GM21786 (cell line): ENCODE data around the gene CEP162.
A peak's percentile ranks its signal among the peaks of the same experiment; 100 is the strongest.
"Not testable (repeated sequence)": the region's sequence is repeated elsewhere in the genome, so short reads cannot be mapped to it uniquely, and the experiment has no call there.

Experiments used
- ATAC-seq: cut with Tn5 transposase; IDR thresholded peaks from one replicate; pipeline ENCODE4 v1.9.1; 2021; ENCODE audit not compliant: unreplicated experiment

Gene CEP162

DNA sequence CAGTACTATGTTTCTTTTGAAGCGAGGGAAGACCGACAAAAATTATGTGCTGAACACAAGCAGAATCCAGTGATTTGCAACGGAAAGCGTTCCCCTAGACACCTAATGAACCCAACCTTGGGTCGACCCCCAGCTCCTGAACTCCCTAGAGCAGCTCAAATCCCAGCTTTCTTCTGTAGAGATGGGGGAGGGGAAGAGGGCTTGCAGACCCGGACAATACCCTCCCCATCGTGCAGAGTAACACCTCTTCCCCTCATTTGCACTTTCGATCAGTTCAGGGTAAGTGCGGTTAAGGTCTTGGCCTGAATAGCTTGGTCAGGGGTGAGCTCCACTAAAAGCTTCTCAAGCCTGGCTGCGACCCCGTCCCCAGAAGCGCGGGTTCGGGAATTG, 404 bp downstream of the CEP162 start:
- peak; percentile 2 for ATAC-seq

DNA sequence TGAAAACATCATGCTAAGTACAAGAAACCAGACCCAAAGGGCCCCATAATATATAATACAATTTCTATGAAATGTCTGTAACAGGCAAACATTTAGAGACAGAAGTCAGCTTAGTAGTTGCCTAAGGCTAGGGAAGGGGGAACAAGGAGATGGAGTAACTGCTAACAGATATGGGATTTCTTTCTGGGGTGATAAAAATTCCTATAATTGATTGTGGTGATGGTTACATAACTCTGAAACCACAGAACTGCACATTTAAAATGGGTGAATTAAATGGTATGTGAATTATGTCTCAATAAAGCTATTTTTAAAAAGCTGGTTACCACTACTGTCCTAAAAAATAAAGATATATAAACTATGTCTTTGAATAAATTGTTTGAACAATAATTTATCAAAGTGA, 3.2 kb downstream of the CEP162 start:
- ATAC-seq, result no peak

DNA sequence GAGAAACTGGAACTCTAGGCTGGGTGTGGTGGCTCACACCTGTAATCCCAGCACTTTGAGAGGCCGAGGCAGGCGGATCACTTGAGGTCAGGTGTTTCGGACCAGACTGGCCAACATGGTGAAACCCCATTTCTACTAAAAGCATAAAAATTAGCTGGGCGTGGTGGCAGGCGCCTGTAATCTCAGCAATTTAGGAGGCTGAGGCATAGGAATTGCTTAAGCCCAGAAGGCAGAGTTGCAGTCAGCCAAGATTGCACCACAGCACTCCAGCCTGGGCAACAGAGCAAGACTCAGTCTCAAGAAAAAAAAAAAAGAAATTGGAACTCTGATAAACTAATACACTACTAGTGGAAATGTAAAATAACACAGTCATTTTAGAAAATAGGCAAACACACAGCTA, 3.8 kb downstream of the CEP162 start:
- not testable (repeated sequence) for ATAC-seq

DNA sequence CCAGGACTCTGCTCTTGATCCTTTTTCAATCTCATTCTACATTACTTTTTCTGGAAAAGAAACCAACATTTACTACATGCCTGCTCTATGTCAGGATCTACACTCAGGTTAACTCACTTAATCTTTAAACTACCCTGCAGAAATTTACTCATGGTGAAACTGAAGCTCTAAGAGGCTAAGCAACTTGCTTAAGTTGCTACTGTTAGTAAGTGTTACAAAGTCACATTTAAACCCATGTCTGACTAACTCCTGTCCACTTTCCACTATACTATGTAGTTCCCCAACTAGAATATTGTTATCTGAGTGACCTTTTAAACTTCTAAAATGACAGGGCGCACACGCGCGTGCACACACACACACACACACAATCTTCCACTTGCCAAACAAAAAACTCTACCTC, 5.0 kb downstream of the CEP162 start:
- ATAC-seq, result peak; percentile 34

DNA sequence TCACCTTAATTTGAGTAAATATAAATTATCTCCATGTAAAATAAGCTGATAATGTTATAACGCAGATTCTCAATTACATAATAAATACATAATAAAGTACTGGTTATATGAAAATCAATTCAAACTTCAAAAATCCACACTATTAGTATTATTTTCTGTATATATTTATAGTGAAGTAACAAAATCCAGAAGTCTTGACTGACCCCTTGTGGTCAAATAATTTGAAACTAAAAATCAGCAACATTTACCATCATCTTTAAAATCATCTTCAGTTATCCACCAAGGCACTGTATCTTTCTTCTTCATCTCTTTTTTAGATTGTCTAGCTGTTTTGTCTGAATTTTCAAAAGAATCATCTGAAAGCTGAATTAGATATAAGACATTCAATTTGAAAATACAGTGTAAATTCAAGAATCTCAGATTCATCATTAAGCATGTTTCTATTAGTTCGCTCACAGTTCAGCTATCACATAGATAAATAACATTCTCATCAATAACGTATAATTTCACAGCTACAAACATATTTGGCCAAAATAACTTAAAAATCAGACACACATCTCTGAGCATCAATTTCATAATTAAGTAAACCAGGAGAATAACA, 6.5 kb downstream of the CEP162 start:
- ATAC-seq, result no peak

DNA sequence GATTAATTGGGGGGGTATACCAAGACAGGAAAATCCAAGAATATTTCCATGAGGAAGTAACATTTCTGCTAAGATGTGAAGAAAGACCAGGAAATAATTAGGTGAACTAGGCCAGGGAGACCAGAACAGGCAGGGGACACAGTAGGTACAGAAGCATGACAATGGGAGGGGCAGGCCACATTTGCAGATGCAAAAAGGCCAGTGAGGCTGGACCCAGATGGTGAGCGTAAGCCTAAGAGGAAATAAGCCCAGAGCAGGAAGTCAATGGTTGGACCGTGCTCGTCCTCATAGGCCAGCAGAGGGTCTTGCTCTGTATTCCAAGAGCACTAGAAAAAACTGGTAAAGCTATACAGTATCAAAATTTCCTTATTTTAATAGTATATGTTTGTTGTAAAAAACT, 9.4 kb downstream of the CEP162 start:
- no peak for ATAC-seq

DNA sequence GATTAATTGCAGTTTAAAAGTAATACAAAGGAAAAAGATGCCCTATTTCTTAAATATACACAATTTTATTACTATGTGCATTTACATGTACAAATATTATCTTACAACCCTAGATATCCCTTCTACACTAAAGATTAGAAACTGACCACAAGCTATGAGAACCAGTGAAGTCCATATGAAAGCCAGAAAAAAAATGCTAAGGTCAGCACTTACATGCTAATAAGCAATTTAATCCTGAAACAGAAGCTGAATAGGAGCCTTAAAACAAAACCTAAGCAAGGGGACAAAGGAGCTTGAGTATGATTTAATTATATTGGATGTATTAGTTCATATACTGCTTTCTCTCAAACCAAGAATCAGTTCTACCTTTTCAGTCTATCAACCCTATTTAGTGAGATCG, 14.2 kb downstream of the CEP162 start:
- ATAC-seq, result no peak

DNA sequence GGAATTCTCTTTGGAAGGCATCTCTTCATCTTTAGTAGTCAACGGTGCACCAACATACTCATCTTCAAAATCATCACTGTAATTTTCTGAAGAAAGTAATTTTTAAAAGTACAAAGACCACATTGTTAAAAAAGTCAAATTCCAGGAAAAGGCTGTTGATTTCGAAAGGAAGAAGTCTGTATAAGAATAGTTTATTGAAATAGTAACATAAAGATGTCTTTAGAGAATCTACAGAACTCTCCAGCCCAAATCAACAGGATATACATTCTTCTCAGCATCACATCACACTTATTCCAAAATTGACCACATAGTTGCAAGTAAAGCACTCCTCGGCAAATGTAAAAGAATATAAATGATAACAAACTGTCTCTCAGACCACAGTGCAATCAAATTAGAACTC, 23.4 kb downstream of the CEP162 start:
- no peak for ATAC-seq

DNA sequence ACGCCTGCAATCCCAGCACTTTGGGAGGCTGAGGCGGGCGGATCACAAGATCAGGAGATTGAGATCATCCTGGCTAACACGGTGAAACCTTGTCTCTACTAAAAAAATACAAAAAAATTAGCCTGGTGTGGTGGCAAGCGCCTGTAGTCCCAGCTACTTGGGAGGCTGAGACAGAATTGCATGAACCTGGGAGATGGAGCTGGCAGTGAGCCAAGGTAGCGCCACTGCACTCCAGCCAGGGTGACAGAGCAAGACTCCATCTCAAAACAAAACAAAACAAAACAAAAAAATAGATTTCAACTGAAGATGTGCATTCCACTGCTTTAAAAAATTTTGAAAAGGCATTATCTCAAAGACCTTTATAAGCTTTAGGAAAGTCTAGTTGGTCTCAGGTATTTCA, 27.5 kb downstream of the CEP162 start:
- ATAC-seq, result not testable (repeated sequence)

DNA sequence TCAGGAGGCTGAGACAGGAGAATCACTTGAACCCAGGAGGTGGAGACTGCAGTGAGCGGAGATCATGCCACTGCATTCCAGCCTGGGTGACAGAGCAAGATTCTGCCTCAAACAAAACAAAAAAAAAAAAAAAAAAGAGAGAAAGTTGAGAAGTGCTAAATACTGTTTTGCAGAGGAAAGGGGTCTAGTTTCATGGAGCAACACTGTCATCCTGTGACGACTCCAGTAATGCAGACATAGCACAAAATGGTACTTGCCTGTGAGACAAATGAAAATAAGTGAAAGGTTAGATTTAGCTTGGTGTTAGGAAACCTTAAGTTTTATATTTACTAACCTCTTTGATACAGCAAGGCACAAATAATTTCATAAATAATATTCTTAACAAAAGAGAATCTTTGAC, 29.7 kb downstream of the CEP162 start:
- ATAC-seq, result no peak

DNA sequence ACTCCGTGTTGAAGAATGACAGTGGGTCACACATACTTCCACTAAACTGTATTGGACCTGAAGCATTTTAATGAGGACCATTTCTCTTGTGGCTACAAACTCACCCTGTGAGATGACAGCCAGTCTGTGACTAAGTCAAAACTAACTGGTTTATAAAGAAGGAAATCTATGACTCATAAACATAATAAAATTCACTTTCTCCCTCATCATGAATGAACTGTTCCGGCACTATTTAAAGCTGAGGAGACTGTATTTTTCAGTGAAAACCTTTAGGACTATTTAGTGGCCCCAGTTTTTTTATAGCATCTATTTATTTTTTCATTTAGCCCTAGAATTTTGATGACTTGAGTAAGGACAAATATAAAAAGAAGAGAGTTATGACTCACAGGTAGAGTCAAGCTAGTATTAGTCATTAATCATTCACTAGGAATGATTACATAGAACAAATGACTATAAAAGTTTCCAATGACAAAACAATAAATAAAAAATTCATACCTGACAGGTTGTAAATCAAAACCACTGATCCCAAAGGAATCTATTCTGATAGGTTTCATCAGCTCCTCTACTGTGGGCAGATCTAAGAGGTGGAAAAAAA, 34.2 kb downstream of the CEP162 start:
- ATAC-seq, result no peak

DNA sequence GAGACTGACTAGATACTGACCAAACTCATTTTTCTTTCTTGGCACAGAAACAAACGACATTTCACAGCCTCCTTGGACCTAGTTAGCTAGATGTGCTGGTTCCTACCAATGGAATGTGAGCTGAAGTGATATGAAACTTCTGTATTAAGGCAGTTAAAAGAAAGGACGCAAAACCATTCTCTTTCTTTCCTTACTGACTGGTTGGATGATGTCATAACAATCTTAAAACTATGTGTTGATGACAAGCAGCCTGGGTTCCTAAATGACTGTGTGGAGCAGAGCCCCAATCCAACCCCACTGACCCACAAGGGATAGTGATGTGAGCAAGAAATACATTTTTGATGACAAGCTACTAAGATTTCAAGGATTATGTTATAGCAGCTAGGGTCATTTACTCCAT, 35.6 kb downstream of the CEP162 start:
- no peak for ATAC-seq

DNA sequence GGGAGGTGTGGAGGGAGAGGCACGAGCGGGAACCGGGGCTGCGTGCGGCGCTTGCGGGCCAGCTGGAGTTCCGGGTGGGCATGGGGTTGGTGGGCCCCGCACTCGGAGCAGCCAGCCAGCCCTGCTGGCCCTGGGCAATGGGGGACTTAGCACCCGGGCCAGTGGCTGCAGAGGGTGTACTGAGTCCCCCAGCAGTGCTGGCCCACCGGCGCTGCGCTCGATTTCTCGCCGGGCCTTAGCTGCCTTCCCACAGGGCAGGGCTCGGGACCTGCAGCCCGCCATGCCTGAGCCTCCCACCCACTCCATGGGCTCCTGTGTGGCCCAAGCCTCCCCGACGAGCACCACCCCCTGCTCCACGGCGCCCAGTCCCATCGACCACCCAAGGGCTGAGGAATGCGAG, 38.1 kb downstream of the CEP162 start:
- not testable (repeated sequence) for ATAC-seq

DNA sequence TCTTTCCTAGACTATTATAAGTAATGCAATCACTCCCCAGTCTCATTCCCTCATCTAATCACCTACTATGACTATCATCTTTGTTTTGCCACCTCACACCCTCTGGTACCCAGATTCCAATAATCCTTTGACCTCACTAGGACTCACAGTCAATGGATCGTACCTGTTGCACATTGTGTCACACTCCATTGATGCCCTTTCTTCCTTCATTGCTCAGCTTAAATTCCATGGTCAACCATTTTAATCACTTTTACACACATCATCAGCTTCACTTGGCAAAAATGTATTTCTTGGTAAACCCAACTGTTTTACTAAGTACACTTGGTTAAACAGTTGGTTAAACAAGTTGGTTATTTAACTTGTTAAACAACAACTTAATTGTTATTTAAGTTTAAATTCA, 44.0 kb downstream of the CEP162 start:
- no peak for ATAC-seq

DNA sequence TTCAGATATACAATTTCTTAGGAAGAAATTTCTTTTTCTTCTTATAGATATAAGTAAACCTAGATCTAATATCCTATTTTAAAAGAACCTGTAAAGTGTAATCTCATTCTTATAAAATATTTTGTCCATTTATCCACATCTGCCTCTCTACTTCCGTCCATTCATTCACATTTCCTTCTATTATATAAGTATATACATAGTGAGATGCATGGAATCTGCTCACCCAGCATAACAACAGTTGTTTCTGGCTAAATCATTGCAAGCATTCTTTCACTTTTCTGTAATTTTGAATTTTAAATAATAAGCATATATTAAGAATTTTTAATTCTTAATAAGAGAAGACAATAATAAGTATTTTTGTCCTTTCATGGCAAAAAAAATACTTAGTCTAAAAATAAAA, 45.4 kb downstream of the CEP162 start:
- no peak for ATAC-seq

DNA sequence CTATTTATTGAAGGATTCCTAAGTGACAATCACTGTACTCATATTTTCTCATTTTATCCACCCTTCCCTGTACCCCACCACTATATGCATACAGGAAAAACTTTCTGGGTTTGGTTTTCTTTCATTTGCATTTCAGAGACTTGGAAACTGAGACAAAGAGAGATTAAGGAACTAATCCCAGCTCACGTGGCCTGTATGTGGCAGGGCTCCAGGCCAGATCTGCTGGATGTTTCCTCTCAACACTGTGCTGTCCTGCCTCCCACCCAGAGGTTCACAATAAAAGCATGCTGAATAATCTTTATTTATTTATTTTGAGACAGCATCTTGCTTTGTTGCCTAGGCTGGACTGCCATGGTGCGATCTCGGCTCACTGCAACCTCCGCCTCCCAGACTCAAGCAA, 50.2 kb downstream of the CEP162 start:
- ATAC-seq, result no peak

DNA sequence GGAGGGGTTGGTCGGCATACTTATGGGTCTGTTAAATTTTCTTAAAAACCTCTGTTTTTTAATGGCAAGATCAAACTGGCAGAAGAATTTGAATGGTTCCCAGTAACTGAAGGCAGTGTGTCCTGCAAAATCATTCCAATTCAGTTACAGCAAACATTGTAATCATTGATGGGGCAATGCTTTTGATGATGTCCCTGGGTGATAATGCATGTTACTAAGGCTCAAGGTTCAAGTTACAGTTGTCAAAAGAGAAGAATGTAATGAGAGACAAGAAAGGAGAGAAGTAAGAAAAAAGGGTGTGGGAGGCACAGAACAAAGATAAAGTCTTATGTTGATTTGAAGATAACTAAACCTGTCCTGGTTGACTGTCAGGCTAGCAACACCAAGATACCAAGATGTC, 54.9 kb downstream of the CEP162 start:
- ATAC-seq, result no peak

DNA sequence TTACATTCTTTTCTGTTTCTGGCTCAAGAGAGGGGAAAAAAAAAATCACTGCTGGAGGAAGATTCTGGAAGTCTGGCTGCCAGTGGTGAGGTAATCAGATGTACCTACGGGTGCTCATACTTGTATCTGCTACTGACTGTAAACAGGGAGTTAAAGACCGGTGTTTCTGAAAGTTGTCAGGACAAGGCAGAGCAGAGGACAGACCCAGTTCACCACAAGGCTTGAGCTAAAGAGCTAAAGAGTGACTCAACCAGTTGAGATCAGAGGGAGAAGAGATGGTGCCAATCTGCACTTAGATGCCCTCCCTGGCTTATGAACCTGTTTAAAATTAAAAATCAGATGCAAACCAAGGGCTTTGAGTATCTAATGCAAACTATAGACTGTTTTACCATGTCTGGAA, 55.4 kb downstream of the CEP162 start:
- no peak for ATAC-seq

DNA sequence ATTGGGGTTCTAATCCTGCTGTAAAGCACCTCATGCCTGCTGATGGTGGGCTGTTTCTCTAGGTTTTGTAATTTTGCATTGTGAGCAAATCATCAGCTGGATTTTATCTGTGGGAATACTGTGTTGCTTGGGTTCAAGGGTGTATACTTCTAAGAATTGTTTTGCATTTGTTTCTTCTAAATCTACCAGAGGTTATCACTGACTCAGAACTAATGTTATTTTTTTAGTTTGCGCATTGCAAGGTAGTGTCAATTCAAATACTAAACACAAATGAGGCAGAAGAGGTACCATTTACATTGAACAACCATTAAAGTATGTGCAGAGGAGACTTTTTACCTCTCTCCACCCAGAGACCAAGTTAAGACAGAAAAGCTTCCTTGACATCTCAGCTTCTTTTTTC, 60.0 kb downstream of the CEP162 start:
- no peak for ATAC-seq

DNA sequence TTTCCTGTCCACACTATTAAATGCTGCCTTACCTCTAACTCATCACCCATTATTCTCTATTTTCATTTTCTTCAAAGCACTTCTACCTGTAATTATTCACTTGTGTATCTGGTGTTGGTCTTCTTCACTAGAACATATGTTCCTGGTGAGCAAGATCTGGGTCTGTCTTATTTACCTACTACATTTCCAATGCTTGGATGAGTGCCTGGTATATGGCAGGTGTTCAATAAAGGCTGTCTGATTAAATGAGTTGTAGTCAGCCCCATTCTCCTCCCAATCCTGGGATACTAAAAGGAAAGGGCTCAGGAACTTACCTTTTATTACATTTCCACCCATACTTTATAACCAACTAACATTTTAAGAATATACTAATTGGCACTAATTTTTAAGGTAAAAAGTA, 61.0 kb downstream of the CEP162 start:
- ATAC-seq, result no peak

DNA sequence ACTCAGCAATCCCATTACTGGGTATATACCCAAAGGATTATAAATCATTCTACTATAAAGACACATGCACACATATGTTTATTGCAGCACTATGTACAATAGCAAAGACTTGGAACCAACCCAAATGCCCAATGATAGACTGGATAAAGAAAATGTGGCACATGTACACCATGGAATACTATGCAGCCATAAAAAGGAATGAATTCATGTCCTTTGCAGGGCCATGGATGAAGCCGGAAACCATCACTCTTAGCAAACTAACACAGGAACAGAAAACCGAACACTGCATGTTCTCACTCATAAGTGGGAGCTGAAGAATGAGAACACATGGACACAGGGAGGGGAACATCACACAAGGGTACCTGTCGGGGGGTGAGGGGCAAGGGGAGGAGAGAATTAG, 63.1 kb downstream of the CEP162 start:
- not testable (repeated sequence) for ATAC-seq

DNA sequence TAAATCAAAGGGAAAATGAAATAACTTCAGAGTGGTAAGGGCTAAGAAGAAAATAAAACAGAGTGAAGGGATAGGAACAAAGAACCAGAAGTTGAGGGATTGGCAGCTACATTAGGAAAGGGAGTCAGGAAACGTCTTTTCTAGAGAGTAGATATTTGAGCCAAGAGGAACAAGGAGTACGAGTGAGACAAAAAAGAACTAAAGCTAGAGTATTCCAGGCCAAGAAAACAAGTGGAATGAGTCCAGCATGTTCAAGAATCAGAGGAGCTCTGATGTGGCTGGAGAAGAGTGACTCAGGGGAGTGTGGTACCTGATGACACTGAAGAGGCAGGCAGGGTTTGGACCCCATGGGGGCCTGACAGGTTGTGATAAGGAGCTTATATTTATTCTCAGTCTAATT, 66.3 kb downstream of the CEP162 start:
- no peak for ATAC-seq

DNA sequence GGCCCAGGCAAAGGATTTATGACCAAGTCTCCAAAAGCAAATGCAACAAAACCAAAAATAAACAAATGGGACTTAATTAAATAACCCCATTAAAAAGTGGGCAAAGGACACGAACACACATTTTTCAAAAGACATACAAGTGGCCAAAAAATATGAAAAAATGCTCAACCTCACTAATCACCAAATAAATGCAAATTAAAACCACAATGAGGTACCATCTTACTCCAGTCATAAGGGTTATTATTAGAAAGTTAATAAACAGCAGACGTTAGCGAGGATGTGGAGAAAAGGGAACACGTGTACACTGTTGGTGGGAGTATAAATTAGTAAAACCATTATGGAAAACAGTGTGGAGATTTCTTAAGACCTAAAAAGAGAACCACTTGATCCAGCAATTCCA, 71.1 kb downstream of the CEP162 start:
- ATAC-seq, result no peak
